Activated CD8-positive, alpha-beta T cell treated with anti-CD3 and anti-CD28 coated beads for 36 hours (primary cell): ENCODE measurements around the gene SLC27A3. TPM values are rescaled to one million over a fixed set of nuclear protein-coding genes. Genes with fewer than 3 reads are reported as not detected.
A peak's percentile ranks its signal among the peaks of the same experiment; 100 is the strongest.

Source experiments
- ATAC-seq: fragments of 200-7000 bp; cut with Tn5 transposase; one replicate; pipeline ENCODE4 v1.10.0; 2021; ENCODE audit warnings: mild to moderate bottlenecking, moderate library complexity
- CTCF ChIA-PET: fragments of 350-600 bp; sonication (Branson Sonifier 250); formaldehyde crosslinking; loops from one replicate; lab custom pipeline; 2021; ENCODE audit warnings: antibody characterized with exemption; lab: Charles Lee
- POLR2A ChIA-PET: fragments of 350-600 bp; sonication (Branson Sonifier 250); formaldehyde crosslinking; loops from one replicate; lab custom pipeline; 2021; ENCODE audit warnings: antibody characterized with exemption; lab: Charles Lee
- DNase-seq: peaks from one replicate; pipeline ENCODE4 v3.0.0-alpha.2; 2020
- H3K27ac Mint-ChIP-seq: one replicate; pipeline ENCODE4 v1.8.0; 2021; ENCODE audit warnings: mild to moderate bottlenecking, mixed read lengths
- H3K27me3 Mint-ChIP-seq: one replicate; pipeline ENCODE4 v1.8.0; 2021; ENCODE audit warnings: mixed read lengths
- H3K36me3 Mint-ChIP-seq: one replicate; pipeline ENCODE4 v1.8.0; 2021; ENCODE audit warnings: low read depth, mixed read lengths
- H3K4me1 Mint-ChIP-seq: one replicate; pipeline ENCODE4 v1.8.0; 2021; ENCODE audit warnings: low read depth, mixed read lengths
- H3K4me3 Mint-ChIP-seq: one replicate; pipeline ENCODE4 v1.8.0; 2021; ENCODE audit warnings: mild to moderate bottlenecking, moderate library complexity, mixed read lengths
- H3K9me3 Mint-ChIP-seq: one replicate; pipeline ENCODE4 v1.8.0; 2021; ENCODE audit warnings: mixed read lengths
- intact Hi-C: fragments of 100-400 bp; cut with micrococcal nuclease; formaldehyde crosslinking; loops from one replicate; pipeline ENCODE4 v1.10.0; 2022
- total RNA-seq, 2 experiments: library from RNA; stranded (reverse); gene quantifications; one replicate each; pipeline ENCODE4 v1.2.3, GENCODE V29; 2021
- TF ChIP-seq, protein P1 (sequence below): fragments of 200-600 bp; IDR thresholded peaks from one replicate; pipeline ENCODE4 v1.8.0; 2022; ENCODE audit warnings: antibody characterized with exemption, mild to moderate bottlenecking

The SLC27A3 gene
- total RNA-seq, 2 experiments from 2014 or later: 7.2 to 10.0 TPM

DNA sequence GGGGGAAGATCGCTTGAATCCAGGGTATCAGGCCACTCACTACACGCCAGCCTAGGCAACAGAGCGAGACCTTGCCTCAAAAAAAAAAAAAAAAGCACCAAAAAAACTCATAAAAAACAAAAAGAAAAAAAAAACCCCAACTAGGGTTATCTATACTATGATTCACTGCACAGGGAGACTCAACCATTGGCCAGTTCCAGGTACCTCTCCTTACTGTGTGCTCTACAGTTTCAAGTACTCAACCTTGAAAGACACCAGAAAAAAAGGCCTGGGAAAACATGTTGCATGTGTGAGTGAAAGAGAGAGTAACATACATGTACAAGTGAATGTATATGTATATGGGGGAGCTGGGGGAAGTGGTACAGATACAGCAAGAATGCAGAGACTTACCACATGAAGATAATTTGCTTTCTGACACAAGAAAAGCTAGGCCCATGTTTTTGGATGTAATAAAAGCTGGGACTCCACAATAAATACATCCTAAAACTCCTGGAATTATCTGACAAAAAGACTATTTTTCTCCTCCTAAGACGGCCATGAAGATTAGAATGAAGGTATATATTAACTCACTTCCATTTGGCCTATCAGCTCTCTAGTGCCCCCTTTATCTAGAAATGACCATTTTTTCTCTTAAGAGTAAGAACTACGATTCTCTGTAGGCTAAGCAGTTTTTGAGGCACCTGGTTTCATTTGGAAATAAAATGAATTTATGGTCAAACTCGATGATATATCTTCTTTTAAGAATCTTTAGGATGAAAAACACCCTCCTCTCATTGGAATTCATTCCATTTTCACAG, 52.2 kb downstream of the SLC27A3 start:
- Mint-ChIP-seq H3K36me3 (peaks cover 27% of the 10 kb centered on the region), H3K4me3 (no peak overlapping the region), H3K27me3 (no peaks in the 10 kb centered on the region), H3K4me1 (peaks cover 14% of the 10 kb centered on the region), H3K27ac (peak overlapping the region; percentile 5), H3K9me3 (no peaks in the 10 kb centered on the region)
- ATAC-seq: peak; percentile 51
- TF ChIP-seq, protein P1, sequence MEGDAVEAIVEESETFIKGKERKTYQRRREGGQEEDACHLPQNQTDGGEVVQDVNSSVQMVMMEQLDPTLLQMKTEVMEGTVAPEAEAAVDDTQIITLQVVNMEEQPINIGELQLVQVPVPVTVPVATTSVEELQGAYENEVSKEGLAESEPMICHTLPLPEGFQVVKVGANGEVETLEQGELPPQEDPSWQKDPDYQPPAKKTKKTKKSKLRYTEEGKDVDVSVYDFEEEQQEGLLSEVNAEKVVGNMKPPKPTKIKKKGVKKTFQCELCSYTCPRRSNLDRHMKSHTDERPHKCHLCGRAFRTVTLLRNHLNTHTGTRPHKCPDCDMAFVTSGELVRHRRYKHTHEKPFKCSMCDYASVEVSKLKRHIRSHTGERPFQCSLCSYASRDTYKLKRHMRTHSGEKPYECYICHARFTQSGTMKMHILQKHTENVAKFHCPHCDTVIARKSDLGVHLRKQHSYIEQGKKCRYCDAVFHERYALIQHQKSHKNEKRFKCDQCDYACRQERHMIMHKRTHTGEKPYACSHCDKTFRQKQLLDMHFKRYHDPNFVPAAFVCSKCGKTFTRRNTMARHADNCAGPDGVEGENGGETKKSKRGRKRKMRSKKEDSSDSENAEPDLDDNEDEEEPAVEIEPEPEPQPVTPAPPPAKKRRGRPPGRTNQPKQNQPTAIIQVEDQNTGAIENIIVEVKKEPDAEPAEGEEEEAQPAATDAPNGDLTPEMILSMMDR: no peak
- no peak for DNase-seq
- intact Hi-C loops: no loop called here
- ChIA-PET POLR2A (interaction anchor here (0.6 to 2.2 kb wide), 5 partner anchors 11 to 163 kb away, joined by 3 to 7 read pairs (median 4); partner anchors contain the start of gene RPS27), CTCF (interaction anchor here (1.0 to 2.1 kb wide), 5 partner anchors 9 to 93 kb away, joined by 3 to 5 read pairs (median 4); no protein-coding TSS in a partner anchor)

Other genes starting within 250 kb of the SLC27A3 start
- 100 to 1,000 TPM; 200 to 211 TPM for gene S100A6, start 239.4 kb upstream of the SLC27A3 start, total RNA-seq
- gene S100A5, start 234.5 kb upstream of the SLC27A3 start, total RNA-seq: 1 to 10 TPM; 1.1 to 1.2 TPM
- gene S100A4, start 229.6 kb upstream of the SLC27A3 start, total RNA-seq: 100 to 1,000 TPM; 109 to 118 TPM
- not detected for gene S100A3, start 226.1 kb upstream of the SLC27A3 start, total RNA-seq
- gene S100A2, start 209.6 kb upstream of the SLC27A3 start, total RNA-seq: under 1 TPM in 1 of 2 experiments, not detected in 1; 0.50 TPM
- gene S100A16, start 162.3 kb upstream of the SLC27A3 start, total RNA-seq: not detected
- not detected for gene S100A14, start 159.1 kb upstream of the SLC27A3 start, total RNA-seq
- gene S100A13, start 147.9 kb upstream of the SLC27A3 start, total RNA-seq: 1 to 10 TPM; 8.1 to 9.4 TPM
- not detected for gene S100A1, start 147.0 kb upstream of the SLC27A3 start, total RNA-seq
- gene CHTOP, start 141.3 kb upstream of the SLC27A3 start, total RNA-seq: 10 to 100 TPM; 76.8 to 83.2 TPM
- gene SNAPIN, start 116.7 kb upstream of the SLC27A3 start, total RNA-seq: 10 to 100 TPM; 25.7 to 27.3 TPM
- 100 to 1,000 TPM; 328 to 333 TPM for gene ILF2, start 104.4 kb upstream of the SLC27A3 start, total RNA-seq
- not detected for gene NPR1, start 96.7 kb upstream of the SLC27A3 start, total RNA-seq
- gene INTS3, start 47.4 kb upstream of the SLC27A3 start, total RNA-seq: 10 to 100 TPM; 45.0 to 45.5 TPM
- 10 to 100 TPM; 59.5 to 59.8 TPM for gene GATAD2B, start 147.6 kb downstream of the SLC27A3 start, total RNA-seq
- 100 to 1,000 TPM; 102 to 107 TPM for gene DENND4B, start 171.3 kb downstream of the SLC27A3 start, total RNA-seq
- gene CRTC2, start 183.2 kb downstream of the SLC27A3 start, total RNA-seq: 10 to 100 TPM; 67.3 to 71.8 TPM
- 10 to 100 TPM; 40.3 to 42.2 TPM for gene SLC39A1, start 188.1 kb downstream of the SLC27A3 start, total RNA-seq
- 1 to 10 TPM; 8.3 to 8.8 TPM for gene CREB3L4, start 192.5 kb downstream of the SLC27A3 start, total RNA-seq
- 100 to 1,000 TPM; 151 to 153 TPM for gene JTB, start 202.3 kb downstream of the SLC27A3 start, total RNA-seq
- gene RAB13, start 210.9 kb downstream of the SLC27A3 start, total RNA-seq: 10 to 100 TPM; 41.7 to 45.6 TPM
- gene RPS27, start 215.4 kb downstream of the SLC27A3 start, total RNA-seq: 1,000 to 10,000 TPM; 1,638 to 1,644 TPM